ENCODE measurements around the gene FTCD. TPM values are rescaled to one million over a fixed set of nuclear protein-coding genes. Genes with fewer than 3 reads are reported as not detected.

Gene FTCD, protein sequence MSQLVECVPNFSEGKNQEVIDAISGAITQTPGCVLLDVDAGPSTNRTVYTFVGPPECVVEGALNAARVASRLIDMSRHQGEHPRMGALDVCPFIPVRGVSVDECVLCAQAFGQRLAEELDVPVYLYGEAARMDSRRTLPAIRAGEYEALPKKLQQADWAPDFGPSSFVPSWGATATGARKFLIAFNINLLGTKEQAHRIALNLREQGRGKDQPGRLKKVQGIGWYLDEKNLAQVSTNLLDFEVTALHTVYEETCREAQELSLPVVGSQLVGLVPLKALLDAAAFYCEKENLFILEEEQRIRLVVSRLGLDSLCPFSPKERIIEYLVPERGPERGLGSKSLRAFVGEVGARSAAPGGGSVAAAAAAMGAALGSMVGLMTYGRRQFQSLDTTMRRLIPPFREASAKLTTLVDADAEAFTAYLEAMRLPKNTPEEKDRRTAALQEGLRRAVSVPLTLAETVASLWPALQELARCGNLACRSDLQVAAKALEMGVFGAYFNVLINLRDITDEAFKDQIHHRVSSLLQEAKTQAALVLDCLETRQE
- total RNA-seq (2022; extraction: Qiagen RNA extraction; ENCODE audit: low read depth) = 0.09 TPM in 1 of 5 replicates, not detected in the others

DNA sequence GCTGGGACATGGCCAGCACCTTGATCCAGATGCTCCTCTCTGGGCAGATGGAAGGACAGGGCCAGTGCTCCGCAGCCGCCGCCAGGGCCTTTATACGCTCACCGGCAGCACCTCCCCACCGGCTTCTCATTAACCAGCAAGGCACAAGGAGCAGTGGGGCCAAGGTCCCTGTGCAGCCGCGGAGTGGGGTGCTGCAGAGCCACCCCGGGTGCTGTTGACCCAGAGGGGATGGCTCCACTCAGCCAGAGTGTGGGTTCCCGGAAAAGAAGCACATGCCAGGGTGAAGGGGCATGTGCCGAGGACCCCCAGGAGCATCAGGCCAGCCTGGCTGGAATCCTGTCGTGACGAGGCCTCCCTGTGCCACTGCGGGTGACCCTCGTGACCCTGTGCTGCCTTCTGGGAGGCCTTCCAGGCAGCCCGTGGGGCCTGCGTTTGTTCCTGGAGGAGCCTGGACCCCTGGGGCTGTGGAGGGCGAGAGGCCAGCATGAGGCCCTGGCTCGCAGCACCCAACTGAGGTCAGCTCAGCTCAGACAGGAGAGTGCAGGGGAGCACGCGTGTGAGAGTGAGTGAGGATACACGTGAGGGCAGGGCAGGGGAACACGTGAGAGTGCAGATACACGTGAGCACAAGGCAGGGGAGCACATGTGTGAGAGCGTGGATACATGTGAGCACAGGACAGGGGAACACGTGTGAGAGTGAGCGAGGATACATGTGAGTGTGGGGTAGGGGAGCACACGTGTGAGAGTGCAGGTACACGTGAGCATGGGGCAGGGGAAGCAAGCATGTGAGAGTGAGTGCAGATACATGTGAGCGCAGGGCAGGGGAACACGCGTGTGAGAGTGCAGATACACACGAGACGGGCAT lies at the start of gene FTCD:
FTCD (minus strand) TSS at position 66 of the 864 bp plus-strand sequence; CDS start at position 10, 56 bp downstream.

DNA sequence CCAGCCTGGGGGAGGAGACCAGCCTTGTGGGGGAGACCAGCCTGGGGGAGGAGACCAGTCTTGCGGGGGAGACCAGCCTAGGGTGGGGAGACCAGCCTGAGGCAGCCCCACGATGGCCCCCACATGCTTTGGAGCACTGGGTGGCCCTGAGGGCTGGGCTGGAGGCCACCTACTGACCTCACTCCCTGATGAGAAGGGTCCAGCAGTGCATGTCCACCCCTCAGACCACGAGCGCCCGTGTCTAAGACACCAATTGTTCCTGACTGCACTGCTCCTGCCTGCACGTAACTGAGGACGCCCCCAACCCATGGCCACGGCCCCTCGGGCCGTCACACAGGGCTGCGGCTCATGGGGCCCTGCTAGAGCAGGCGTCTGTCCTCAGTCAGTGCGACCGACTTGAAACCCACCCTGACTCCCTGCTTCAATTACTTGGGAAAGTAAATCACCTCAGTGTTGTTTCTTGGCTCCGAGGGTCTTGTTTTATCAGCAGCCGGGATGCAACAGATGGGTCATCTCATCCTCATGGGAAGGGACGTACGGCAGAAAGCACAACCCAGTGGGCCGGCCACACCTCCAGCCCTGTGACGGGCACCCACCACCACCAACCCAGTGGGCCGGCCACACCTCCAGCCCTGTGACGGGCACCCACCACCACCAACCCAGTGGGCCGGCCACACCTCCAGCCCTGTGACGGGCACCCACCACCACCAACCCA lies 28.7 kb upstream of the FTCD start, which contains the start of gene SPATC1L:
SPATC1L (minus strand) TSS at position 550 of the 715 bp plus-strand sequence. CDS start 1,643 bp downstream, outside the sequence.

DNA sequence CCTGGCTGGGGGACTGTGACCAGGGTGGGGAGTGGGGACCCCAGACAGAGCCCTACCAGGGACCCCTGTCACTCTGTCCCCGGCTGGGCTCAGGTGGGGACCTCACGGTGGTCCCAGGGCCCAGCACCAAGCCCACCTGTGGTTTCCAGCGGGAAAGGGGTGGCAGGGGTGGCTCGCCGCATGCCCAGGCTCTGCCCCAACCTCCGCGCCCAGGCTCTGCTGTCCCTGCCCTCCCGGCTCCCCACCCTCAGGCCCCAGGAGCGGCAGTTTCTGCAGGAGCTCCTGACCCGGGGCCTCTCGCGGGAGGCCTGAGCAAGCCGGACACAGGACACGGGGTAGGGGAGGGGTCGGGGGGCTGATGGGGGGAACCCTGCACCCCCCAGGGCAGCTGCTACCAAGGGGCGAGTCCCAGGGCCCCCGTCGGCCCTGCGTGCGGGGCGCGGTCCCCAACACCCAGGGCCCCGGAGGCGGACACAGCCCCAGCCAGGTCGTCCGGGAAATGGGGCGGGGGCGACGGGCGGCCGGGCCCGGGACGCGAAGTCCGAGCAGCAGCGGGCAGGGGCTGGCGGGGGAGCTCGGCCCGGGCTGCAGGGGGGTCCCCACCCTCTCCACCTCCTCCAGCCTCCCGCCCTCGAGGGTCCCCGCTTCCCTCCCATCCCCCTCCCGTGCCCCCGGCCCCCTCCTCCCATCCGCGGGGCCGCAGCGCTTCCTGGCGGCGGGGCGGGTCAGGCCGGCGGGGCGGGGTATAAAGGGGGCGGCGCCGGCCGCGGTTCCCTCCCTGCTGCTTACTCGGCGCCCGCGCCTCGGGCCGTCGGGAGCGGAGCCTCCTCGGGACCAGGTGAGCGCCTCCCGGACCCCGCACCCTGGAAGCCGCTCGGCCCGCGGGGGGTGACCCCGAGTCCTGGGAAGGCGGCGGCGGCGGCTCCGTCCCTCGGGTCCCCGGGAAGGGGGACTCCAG lies 57.8 kb downstream of the FTCD start, which contains the start of gene COL6A2:
COL6A2 (plus strand) TSS at position 777 of the 958 bp plus-strand sequence.

Other genes starting within 250 kb of the FTCD start
- 18.1 to 23.1 TPM (median 19.1 TPM) in 5 replicates for gene COL6A1, start 173.8 kb downstream of the FTCD start, total RNA-seq (2022; extraction: Qiagen RNA extraction; ENCODE audit: low read depth)
- gene COL6A2, start 57.5 kb downstream of the FTCD start, total RNA-seq (2022; extraction: Qiagen RNA extraction; ENCODE audit: low read depth) = 14.2 to 16.4 TPM (median 15.6 TPM) in 5 replicates
- gene SPATC1L, start 28.9 kb upstream of the FTCD start, total RNA-seq (2022; extraction: Qiagen RNA extraction; ENCODE audit: low read depth) = 0.15 to 0.34 TPM (median 0.22 TPM) in 4 of 5 replicates, not detected in the other
- gene LSS, start 73.2 kb upstream of the FTCD start, total RNA-seq (2022; extraction: Qiagen RNA extraction; ENCODE audit: low read depth) = 11.1 to 15.6 TPM (median 14.3 TPM) in 5 replicates
- gene MCM3AP, start 130.0 kb upstream of the FTCD start, total RNA-seq (2022; extraction: Qiagen RNA extraction; ENCODE audit: low read depth) = 32.9 to 41.8 TPM (median 39.2 TPM) in 5 replicates
- 26.1 to 30.1 TPM (median 27.1 TPM) in 5 replicates for gene YBEY, start 130.8 kb upstream of the FTCD start, total RNA-seq (2022; extraction: Qiagen RNA extraction; ENCODE audit: low read depth)
- 3.5 to 4.6 TPM (median 4.2 TPM) in 5 replicates for gene C21orf58, start 168.3 kb upstream of the FTCD start, total RNA-seq (2022; extraction: Qiagen RNA extraction; ENCODE audit: low read depth)
- 12.3 to 13.8 TPM (median 13.1 TPM) in 5 replicates for gene PCNT, start 168.6 kb upstream of the FTCD start, total RNA-seq (2022; extraction: Qiagen RNA extraction; ENCODE audit: low read depth)